Liver (tissue), 9 donors: ENCODE measurements around the gene GABBR2. TPM values are rescaled to one million over a fixed set of nuclear protein-coding genes. Genes with fewer than 3 reads are reported as not detected.

Experiments
- DNase-seq: peaks from one replicate; pipeline ENCODE4 v3.0.0-alpha.2; 2017; ENCODE audit warnings: low spot score
- H3K27ac ChIP-seq, 2 donors: one replicate each; pipeline ENCODE4 v1.7.0; 2013; ENCODE audit warnings: inconsistent platforms in 2 of 2, low read length in 2 of 2, control low read depth in 1 of 2, low read depth in 1 of 2, mild to moderate bottlenecking in 1 of 2
- H3K27me3 ChIP-seq, 4 donors: one replicate each; pipeline versions ENCODE4 v1.6.1 to v1.7.0; 2013; ENCODE audit warnings: low read length in 3 of 4, inconsistent platforms in 1 of 4, mild to moderate bottlenecking in 1 of 4, moderate library complexity in 1 of 4; ENCODE audit not compliant: control insufficient read depth in 4 of 4, insufficient read depth in 4 of 4
- H3K36me3 ChIP-seq, 4 donors: one replicate each; pipeline versions ENCODE4 v1.6.1 to v1.7.0; 2013; ENCODE audit warnings: low read length in 3 of 4, mild to moderate bottlenecking in 3 of 4, low read depth in 1 of 4, moderate library complexity in 1 of 4; ENCODE audit not compliant: control insufficient read depth in 4 of 4, insufficient read depth in 3 of 4
- H3K4me1 ChIP-seq, 4 donors: one replicate each; pipeline versions ENCODE4 v1.6.1 to v1.7.0; 2013; ENCODE audit warnings: low read length in 3 of 4, mild to moderate bottlenecking in 3 of 4, moderate library complexity in 1 of 4; ENCODE audit not compliant: control insufficient read depth in 4 of 4, insufficient read depth in 4 of 4
- H3K4me3 ChIP-seq, 3 donors: one replicate each; pipeline versions ENCODE4 v1.6.1 to v1.7.0; 2013; ENCODE audit warnings: low read length in 3 of 3, control low read depth in 1 of 3, low read depth in 1 of 3, mild to moderate bottlenecking in 1 of 3
- H3K9ac ChIP-seq, 2 donors: one replicate each; pipeline ENCODE4 v1.7.0; 2013; ENCODE audit warnings: low read length in 2 of 2, mild to moderate bottlenecking in 2 of 2, moderate library complexity in 2 of 2, control low read depth in 1 of 2, low read depth in 1 of 2
- H3K9me3 ChIP-seq, 4 donors: one replicate each; pipeline versions ENCODE4 v1.6.1 to v1.7.0; 2013; ENCODE audit warnings: low read length in 3 of 4; ENCODE audit not compliant: control insufficient read depth in 4 of 4
- ATF3 ChIP-seq: IDR thresholded peaks from 2 replicates; pipeline ENCODE4 v1.6.1; 2016; ENCODE audit warnings: antibody characterized with exemption
- CTCF ChIP-seq: fragments of 150-350 bp; IDR thresholded peaks from 2 replicates; pipeline ENCODE4 v1.5.1; 2017; ENCODE audit warnings: improper control_type of control experiment, low read depth, low read length; ENCODE audit not compliant: missing input control
- EGR1 ChIP-seq, 2 donors: IDR thresholded peaks; 2 replicates each; pipeline ENCODE4 v1.6.1; 2016 to 2018; ENCODE audit warnings: antibody characterized with exemption in 2 of 2, low read depth in 2 of 2
- FOXA2 ChIP-seq: IDR thresholded peaks from 2 replicates; pipeline ENCODE4 v1.6.1; 2016; ENCODE audit warnings: antibody characterized with exemption
- GABPA ChIP-seq, 2 donors: IDR thresholded peaks in 1 of 2; conservative IDR thresholded peaks in 1 of 2; 2 replicates each; pipeline ENCODE4 v1.6.1; 2016; ENCODE audit warnings: antibody characterized with exemption in 2 of 2, mild to moderate bottlenecking in 1 of 2, moderate library complexity in 1 of 2
- HNF4A ChIP-seq, 2 donors: conservative IDR thresholded peaks; 2 replicates each; pipeline ENCODE4 v1.6.1; 2016; ENCODE audit warnings: antibody characterized with exemption in 2 of 2, mild to moderate bottlenecking in 2 of 2
- HNF4G ChIP-seq: IDR thresholded peaks from 2 replicates; pipeline ENCODE4 v1.6.1; 2016; ENCODE audit warnings: antibody characterized with exemption
- MAX ChIP-seq: IDR thresholded peaks from 2 replicates; pipeline ENCODE4 v1.6.1; 2016; ENCODE audit warnings: antibody characterized with exemption
- NR2F2 ChIP-seq: IDR thresholded peaks from 2 replicates; pipeline ENCODE4 v1.6.1; 2016; ENCODE audit warnings: antibody characterized with exemption
- RAD21 ChIP-seq, 2 donors: IDR thresholded peaks; 2 replicates each; pipeline ENCODE4 v1.6.1; 2016; ENCODE audit warnings: antibody characterized with exemption in 2 of 2, mild to moderate bottlenecking in 2 of 2
- REST ChIP-seq: IDR thresholded peaks from 2 replicates; pipeline ENCODE4 v1.6.1; 2016; ENCODE audit warnings: antibody characterized with exemption, mild to moderate bottlenecking
- RXRA ChIP-seq, 2 donors: IDR thresholded peaks; 2 replicates each; pipeline ENCODE4 v1.6.1; 2017 to 2018; ENCODE audit warnings: antibody characterized with exemption in 2 of 2, mild to moderate bottlenecking in 1 of 2
- SP1 ChIP-seq: IDR thresholded peaks from 2 replicates; pipeline ENCODE4 v1.6.1; 2018; ENCODE audit warnings: antibody characterized with exemption, mild to moderate bottlenecking
- YY1 ChIP-seq: IDR thresholded peaks from 2 replicates; pipeline ENCODE4 v1.6.1; 2016; ENCODE audit warnings: antibody characterized with exemption, mild to moderate bottlenecking
- ZBTB33 ChIP-seq: IDR thresholded peaks from 2 replicates; pipeline ENCODE4 v1.6.1; 2016; ENCODE audit warnings: antibody characterized with exemption
- WGBS: extraction: QIAGEN DNeasy Blood & Tissue Kit; methylation state at CpG from one replicate; pipeline ENCODE4 v1.1.7; 2013; 5-methylcytosine and 5-hydroxymethylcytosine counted together
- polyA plus RNA-seq, 2 donors: library from polyadenylated mRNA; stranded (reverse) in 1 of 2; unstranded in 1 of 2; fragments of 200-250 nt in 1 of 2; fragments of >200 nt in 1 of 2; fragmentation: Nextera tagmentation in 1 of 2; extraction: Ambion mirVana in 1 of 2; gene quantifications; one replicate each; pipeline versions ENCODE4 v1.2.1 to v1.2.3, GENCODE V29; 2013 to 2015
- total RNA-seq, 2 donors: library from RNA; depleted of rRNA; stranded (reverse); fragments of >200 nt; gene quantifications; one replicate each; pipeline ENCODE4 v1.2.3, GENCODE V29; 2014
- donor health status: healthy.
- donor health status: healthy.
- donor health status: healthy.
- donor health status: healthy.
- donor health status: healthy.

Gene GABBR2
- total and polyA plus RNA-seq, 4 donors: 0.03 to 0.23 (median 0.08) TPM; not detected in 1

- TF ChIP-seq CTCF: peak; percentile 9
- peak; percentile 8 to 51 for TF ChIP-seq RAD21 (IDR thresholded peaks at IDR 0.05)
- TF ChIP-seq NR2F2: no peak
- no peak overlapping the region for H3K27ac ChIP-seq
- DNase-seq: no peak
- 23% methylated on average over 9 of the region's 9 CpGs for WGBS
- no peak overlapping the region for H3K9ac ChIP-seq
- H3K4me1 ChIP-seq: no peaks in the 10 kb centered on the region
- H3K36me3 ChIP-seq: no peaks in the 10 kb centered on the region
- no peaks in the 10 kb centered on the region for H3K27me3 ChIP-seq
- peaks cover 0 to 5% (median 1%) of the 10 kb centered on the region in 4 donors for H3K9me3 ChIP-seq
- no peak overlapping the region for H3K4me3 ChIP-seq
Measured at GRCh38 chr9:98678244-98678842, 30.4 kb downstream of the GABBR2 start.

GRCh38 chr9:98673681-98674080, 35.1 kb downstream of the GABBR2 start:
- no peak for DNase-seq
- Histone ChIP-seq H3K4me1 (no peaks in the 10 kb centered on the region), H3K9ac (no peak overlapping the region), H3K27ac (no peak overlapping the region), H3K4me3 (no peak overlapping the region), H3K36me3 (no peaks in the 10 kb centered on the region), H3K9me3 (peaks cover 0 to 5% (median 1%) of the 10 kb centered on the region in 4 donors), H3K27me3 (no peaks in the 10 kb centered on the region)
- WGBS: 66% methylated on average over 5 of the region's 5 CpGs
- TF ChIP-seq YY1 (no peak), GABPA (IDR thresholded peaks at IDR 0.05 in 1 of 2, conservative IDR thresholded peaks at IDR 0.05 in 1 of 2) (no peak), HNF4G (no peak), FOXA2 (no peak), REST (no peak), SP1 (no peak), RXRA (IDR thresholded peaks at IDR 0.05) (no peak), ATF3 (no peak), HNF4A (conservative IDR thresholded peaks at IDR 0.05) (no peak), ZBTB33 (no peak), EGR1 (IDR thresholded peaks at IDR 0.05; ENCODE audit: low read depth in 2 of 2) (no peak), MAX (no peak)
